GM21717 (cell line): ENCODE measurements around the gene CYB5R4.
A peak's percentile ranks its signal among the peaks of the same experiment; 100 is the strongest.
"Not testable (repeated sequence)": the region's sequence is repeated elsewhere in the genome, so short reads cannot be mapped to it uniquely, and the experiment has no call there.

ENCODE experiments used
- ATAC-seq: cut with Tn5 transposase; IDR thresholded peaks from one replicate; pipeline ENCODE4 v1.9.1; 2021; ENCODE audit warnings: mild to moderate bottlenecking, moderate library complexity; ENCODE audit not compliant: unreplicated experiment

The CYB5R4 gene

DNA sequence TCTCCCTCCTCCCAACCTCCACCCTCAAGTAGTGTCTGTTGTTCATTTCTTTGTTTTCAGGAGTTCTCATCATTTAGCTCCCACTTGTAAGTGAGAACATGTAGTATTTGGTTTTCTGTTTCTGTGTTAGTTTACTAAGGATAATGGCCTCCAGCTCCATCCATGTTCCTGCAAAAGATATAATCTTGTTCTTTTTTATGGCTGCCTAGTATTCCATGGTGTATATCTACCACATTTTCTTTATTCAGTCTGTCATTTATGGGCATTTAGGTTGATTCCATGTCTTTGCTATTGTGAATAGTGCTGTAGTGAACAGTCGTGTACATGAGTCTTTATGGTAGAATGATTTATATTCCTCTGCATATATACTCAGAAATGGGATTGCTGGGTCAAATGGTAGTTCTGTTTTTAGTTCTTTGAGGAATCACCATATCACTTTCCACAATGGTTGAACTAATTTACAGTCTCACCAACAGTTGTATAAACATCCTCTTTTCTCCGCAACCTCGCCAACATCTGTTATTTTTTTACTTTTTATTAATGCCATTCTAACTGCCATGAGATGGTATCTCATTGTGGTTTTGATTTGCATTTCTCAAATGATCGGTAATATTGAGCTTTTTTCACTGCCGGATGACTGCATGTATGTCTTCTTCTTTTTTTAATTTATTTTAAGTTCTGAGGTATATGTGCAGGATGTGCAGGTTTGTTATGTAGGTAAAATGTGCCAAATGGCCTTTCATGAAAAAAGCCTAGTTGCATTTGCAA is 48.3 kb downstream of the CYB5R4 start:
- ATAC-seq = not testable (repeated sequence)

- ATAC-seq = no peak
Observed at GRCh38 chr6:83908813-83909212, 49.3 kb downstream of the CYB5R4 start.

GRCh38 chr6:83911278-83911677 is 51.8 kb downstream of the CYB5R4 start:
- ATAC-seq = no peak

- no peak for ATAC-seq
Observed at GRCh38 chr6:83914953-83915352, 55.5 kb downstream of the CYB5R4 start.

GRCh38 chr6:83917001-83917400 is 57.5 kb downstream of the CYB5R4 start:
- no peak for ATAC-seq

DNA sequence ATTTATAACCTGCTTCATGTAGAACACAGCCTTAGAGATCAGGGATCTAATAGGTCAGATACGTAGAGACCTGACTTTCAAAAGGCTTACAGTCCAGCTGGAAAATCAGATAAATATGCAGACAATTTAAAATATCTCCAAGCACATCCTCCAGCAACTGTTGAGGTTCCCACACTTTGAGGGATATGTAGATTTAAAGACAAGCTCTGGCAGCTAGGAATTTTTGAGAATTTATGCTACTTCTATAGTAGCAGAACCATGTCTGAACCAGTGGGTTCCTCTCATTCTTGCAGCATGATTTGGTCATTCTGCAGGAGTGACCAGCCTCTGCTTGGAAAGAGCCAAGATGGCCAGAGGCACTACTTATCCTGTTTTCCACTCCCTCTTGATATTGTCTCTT is 60.5 kb downstream of the CYB5R4 start:
- ATAC-seq = no peak

DNA sequence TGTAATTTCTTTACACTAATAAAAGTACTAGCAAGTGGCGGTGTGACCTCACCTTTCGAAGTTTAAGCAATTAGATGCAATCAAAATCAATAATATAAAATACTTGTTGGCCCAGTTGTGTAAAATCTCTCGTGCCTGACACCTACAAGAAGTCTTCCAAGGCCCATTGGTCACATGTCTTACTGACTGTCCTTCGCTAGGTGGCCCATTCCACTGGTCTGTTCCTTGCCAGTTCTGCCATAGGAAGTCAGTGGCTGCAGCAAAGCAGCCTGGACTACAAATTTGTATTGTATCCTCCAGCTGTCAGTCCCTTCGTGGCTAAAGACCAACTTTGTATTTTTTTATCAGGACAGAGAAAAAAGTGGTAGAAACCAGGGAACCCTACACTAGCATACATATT is 61.8 kb downstream of the CYB5R4 start:
- ATAC-seq = no peak

GRCh38 chr6:83927470-83927869 is 68.0 kb downstream of the CYB5R4 start:
- ATAC-seq = no peak

DNA sequence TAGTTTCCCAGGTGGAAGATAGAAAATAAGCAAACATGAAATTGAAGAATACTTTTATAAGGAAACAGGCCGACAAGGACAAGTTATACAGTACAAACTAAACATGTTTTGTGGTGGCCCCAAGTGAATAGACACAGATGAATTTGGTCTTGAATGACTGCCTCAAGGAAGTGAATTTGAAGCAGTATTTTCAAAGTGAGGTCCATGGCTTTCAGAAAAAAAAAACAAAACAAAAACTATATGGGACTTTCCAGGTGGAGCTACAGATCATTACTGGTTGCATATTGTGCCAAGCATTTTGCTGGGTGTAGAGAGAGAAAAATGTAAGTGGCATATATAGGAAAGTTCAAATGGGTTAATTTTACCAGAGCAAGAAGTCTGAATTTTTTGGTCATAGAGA is 68.8 kb downstream of the CYB5R4 start:
- no peak for ATAC-seq

DNA sequence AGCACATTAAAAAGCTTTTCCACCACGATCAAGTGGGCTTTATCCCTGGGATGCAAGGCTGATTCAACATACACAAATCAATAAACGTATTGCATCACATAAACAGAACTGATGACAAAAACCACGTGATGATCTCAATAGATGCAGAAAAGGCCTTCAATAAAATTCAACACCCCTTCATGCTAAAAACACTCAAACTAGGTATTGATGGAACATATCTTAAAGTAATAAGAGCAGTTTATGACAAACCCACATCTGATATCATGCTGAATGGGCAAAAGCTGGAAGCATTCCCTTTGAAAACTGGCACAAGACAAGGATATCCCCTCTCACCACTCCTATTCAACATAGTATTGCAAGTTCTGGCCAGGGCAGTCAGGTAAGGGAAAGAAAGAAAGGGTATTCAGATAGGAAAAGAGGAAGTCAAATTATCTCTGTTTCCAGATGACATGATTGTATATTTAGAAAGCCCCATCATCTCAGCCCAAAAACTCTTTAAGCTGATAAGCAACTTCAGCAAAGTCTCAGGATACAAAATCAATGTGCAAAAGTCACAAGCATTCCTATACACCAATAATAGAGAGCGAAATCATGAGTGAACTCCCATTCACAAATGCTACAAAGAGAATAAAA is 86.8 kb downstream of the CYB5R4 start:
- not testable (repeated sequence) for ATAC-seq

GRCh38 chr6:83947983-83948382 is 88.5 kb downstream of the CYB5R4 start:
- ATAC-seq = not testable (repeated sequence)

- no peak for ATAC-seq
Observed at GRCh38 chr6:83948851-83949250, 89.4 kb downstream of the CYB5R4 start.

DNA sequence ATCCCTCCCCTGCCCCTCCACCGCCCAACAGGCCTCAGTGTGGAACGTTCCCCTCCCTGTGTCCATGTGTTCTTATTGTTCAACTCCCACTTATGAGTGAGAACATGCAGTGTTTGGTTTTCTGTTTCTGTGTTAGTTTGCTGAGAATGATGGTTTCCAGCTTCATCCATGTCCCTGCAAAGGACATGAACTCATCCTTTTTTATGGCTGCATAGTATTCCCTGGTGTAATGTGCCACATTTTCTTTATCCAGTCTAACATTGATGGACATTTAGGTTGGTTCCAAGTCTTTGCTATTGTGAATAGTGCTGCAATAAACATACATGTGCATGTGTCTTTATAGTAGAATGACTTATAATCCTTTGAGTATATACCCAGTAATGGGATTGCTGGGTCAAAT is 91.9 kb downstream of the CYB5R4 start:
- not testable (repeated sequence) for ATAC-seq

DNA sequence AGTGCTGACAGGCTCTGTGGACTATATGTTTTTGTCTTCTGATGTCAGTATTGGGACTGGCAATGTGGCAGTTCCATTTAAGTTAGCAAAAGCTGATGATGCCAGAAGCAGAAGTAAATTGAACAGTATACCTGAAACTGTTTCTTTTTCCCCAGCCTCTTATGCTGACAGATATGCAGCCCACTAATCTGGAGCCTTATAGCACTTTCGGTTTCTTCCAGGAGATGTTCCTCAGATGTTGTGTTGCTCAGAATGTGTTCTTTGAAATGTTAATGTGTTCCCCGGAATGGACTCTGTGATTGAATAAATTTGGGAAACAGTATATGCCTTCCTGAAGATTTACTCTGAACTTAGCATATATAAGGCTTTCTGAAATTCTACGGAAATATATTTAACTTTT is 93.3 kb downstream of the CYB5R4 start:
- ATAC-seq = no peak

GRCh38 chr6:83954371-83954770 is 94.9 kb downstream of the CYB5R4 start:
- no peak for ATAC-seq

DNA sequence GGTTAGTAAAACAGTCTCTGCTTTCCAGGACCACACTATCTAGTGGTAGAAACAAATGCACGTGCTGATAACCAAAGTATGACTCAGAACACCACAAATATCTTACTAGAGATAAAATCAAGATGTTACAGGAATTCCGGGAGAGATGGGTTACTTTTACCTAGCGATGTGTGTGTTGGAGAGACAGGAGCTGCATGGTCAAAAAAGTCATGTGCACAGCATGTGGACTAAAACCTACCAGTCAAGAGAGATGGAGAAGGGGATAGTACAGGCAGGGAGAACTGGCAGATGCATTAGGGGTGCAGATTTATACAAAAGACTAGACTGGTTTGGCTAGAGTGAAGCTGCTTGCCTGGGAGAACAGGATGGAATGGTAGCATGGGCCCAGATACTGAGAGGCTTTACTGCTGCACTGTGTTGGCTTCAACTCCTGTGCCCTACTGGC is 98.8 kb downstream of the CYB5R4 start:
- no peak for ATAC-seq

DNA sequence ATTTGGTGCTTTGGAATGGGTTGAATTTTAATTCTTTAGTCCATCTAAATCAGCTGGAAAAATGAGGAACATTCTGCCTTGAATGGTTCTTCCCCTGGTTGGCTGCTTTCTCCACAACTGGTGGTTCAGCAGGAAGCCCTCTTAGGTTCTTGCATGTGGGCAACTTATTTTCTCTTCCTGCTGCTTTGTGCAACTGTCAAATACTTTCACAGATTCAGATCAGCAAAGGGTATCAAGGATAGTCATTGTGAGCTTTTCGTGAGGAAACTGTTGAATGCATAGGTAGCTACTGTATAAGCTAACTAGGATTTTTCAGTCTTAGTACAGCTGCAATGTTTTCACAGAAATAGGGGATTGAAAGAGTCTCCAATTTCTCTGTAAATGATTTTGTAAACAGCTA is 101.2 kb downstream of the CYB5R4 start:
- ATAC-seq = no peak

- peak; percentile 94 for ATAC-seq
Observed at GRCh38 chr6:83962582-83962981, 103.1 kb downstream of the CYB5R4 start.

GRCh38 chr6:83966539-83966938 is 107.0 kb downstream of the CYB5R4 start:
- ATAC-seq = no peak

DNA sequence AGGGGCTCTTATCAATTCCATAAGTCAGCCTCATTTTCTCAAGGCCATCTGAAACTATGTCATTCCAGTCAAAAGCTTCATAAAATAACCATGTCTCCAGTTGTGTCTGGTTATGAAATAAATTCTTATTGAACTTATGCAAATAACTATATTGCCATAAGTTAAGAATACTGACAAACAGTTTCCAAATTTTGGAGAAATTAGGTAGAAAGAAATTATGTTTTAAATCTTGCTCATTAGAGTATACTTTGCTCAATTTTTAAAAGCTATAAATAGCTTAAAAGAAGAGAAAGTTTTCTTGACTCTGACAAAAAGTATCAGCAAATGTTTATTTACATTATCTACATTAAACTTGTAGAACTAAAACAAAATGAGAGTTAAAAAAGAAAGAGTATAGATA is 111.1 kb downstream of the CYB5R4 start:
- ATAC-seq = no peak

DNA sequence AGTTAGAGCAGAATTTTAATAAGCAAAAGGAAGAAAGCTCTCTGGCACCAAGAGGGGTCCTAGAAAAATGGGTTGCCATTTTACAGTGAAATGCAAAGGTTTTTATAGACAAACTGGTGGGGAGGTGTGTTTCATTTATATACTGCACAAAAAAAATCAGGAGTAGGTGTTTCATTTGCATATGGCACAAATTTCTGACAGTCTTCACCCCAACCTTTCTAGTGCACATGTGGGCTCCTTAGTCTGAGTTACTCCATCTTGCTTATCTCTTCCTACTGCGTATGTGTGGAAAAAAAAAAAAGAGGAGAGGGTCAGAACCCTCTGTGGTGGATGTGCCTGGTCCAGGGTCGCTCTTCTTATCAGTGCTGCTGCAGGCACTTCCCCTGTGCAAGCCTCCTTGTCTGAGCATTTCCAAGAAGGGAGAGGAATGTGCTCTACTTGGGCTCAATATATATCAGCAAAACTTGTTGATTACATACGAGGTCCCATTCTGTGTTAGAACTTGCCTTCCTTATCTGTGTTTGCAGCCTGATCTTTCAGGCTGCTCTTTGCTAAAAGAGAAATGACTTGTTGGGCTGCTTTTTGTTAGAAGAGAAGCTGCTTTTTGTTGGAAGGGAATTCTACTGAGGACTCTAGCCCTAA is 115.0 kb downstream of the CYB5R4 start:
- no peak for ATAC-seq
